GM23338 (cell line): ENCODE measurements around the gene PTPN18.

Source experiments
- CTCF ChIP-seq, 2 experiments: fragments of 200-600 bp in 1 of 2; sonication (generic) in 1 of 2; conservative IDR thresholded peaks; 2 replicates each; pipeline versions ENCODE4 v1.5.1 to v1.6.1; 2016 to 2017; ENCODE audit warnings: antibody characterized with exemption in 2 of 2, low read depth in 2 of 2, mild to moderate bottlenecking in 2 of 2, moderate library complexity in 1 of 2
- EZH2phosphoT487 ChIP-seq: fragments of 200-600 bp; sonication (generic); IDR thresholded peaks from one replicate; pipeline ENCODE4 v1.8.1; 2018; ENCODE audit warnings: antibody characterized with exemption; ENCODE audit not compliant: unreplicated experiment
- JUNB ChIP-seq: IDR thresholded peaks from one replicate; pipeline ENCODE4 v1.6.1; 2016; ENCODE audit warnings: antibody characterized with exemption; ENCODE audit not compliant: unreplicated experiment
- POLR2AphosphoS5 ChIP-seq: IDR thresholded peaks from 2 replicates; pipeline ENCODE4 v1.6.1; 2016; ENCODE audit warnings: antibody characterized with exemption, low read depth
- ZNF331 ChIP-seq: fragments of 250-450 bp; sonication (Bioruptor Pico); IDR thresholded peaks from 2 replicates; pipeline ENCODE4 v1.5.0; 2020; ENCODE audit warnings: low read depth, mild to moderate bottlenecking, moderate library complexity

GRCh38 chr2:130389783-130390182 is 33.9 kb downstream of the PTPN18 start:
- TF ChIP-seq ZNF331 (CRISPR knock-in tag) (no peak), CTCF (conservative IDR thresholded peaks at IDR 0.05; ENCODE audit: low read depth in 2 of 2) (no peak), EZH2phosphoT487 (no peak), JUNB (no peak), POLR2AphosphoS5 (no peak)
